ENCODE measurements around the gene MOB1B. TPM values are rescaled to one million over a fixed set of nuclear protein-coding genes. Genes with fewer than 3 reads are reported as not detected.

MOB1B gene
- total and polyA plus RNA-seq, 12 donors = 3.9 to 33.4 (median 19.4) TPM

DNA sequence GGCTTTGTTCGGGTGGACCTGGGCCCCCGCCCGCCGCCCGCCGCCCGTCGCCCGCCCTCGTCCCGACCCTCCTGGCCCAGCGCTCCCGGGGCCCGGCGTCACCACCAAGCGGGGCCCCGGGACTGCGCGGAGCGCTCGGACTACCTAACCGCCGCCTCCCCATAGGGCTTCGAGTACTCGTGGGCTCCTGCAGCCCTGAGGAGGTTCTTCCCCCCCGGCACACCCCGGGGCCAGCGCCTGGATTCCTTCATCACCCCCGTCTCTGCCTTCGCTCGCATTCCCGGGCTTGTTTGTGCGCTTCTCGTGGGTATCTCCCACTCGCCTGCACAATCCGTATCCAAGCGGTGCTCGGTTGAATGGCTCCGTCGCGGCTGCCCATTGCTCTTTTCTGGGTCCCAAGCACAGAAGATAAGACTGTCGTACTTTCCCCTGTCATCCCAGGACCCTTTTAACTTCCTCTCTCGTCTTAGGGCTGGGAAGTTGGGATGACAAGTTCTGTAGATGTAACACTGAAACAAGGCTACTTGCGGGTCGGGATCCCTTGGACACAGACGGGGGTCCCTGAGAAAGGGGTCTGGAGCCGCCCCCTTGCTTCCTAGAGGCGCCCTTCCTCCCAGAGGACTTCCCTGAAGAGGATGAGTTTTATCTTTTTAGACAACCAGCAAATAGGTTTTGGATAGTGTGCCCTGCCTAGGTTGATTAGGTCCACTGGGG lies 565 bp downstream of the MOB1B start:
- intact Hi-C loops (cut with DNase I) = loop anchor here in 6 of 10 donors (2.0 to 10.0 kb wide), 7 partner anchors 60 to 215 kb away; partner anchors contain the start of genes DCK (in 4 of the 6), GRSF1 (in 2 of the 6) and UTP3 (in 1 of the 6)
- Histone ChIP-seq H3K9me3 (no peaks in the 10 kb centered on the region), H3K36me3 (peaks cover 0 to 19% (median 0%) of the 10 kb centered on the region in 9 donors), H3K27ac (peak overlapping the region; percentile 77 to 93 (median 89)), H3K4me3 (peak overlapping the region; percentile 74 to 99 (median 91)), H3K27me3 (no peaks in the 10 kb centered on the region), H3K4me1 (peaks cover 0 to 21% (median 10%) of the 10 kb centered on the region in 9 donors)
- TF ChIP-seq CTCF (IDR thresholded peaks at IDR 0.05) = peak in 1 of 9 donors; percentile 13
- no peak for DNase-seq
- ATAC-seq = peak; percentile 66 to 88 (median 74)
- WGBS, 2 donors = 0 to 1% methylated on average over 43 to 48 of the region's 48 CpGs

- Histone ChIP-seq H3K36me3 (peaks cover 0 to 19% (median 0%) of the 10 kb centered on the region in 9 donors), H3K27me3 (no peaks in the 10 kb centered on the region), H3K9me3 (no peaks in the 10 kb centered on the region), H3K4me3 (peak overlapping the region; percentile 74 to 99 (median 91)), H3K27ac (peak overlapping the region in 7 of 10 donors; percentile 86 to 93 (median 92)), H3K4me1 (peaks cover 0 to 21% (median 10%) of the 10 kb centered on the region in 9 donors)
- DNase-seq (peak in 1 of 2 donors; percentile 16), ATAC-seq (peak in 5 of 8 donors; percentile 6 to 22 (median 14))
- no peak for TF ChIP-seq CTCF (IDR thresholded peaks at IDR 0.05)
- intact Hi-C loops (cut with DNase I) = loop anchor here in 6 of 10 donors (2.0 to 10.0 kb wide), 7 partner anchors 61 to 216 kb away; partner anchors contain the start of genes DCK (in 4 of the 6), GRSF1 (in 2 of the 6) and UTP3 (in 1 of the 6)
- 1 to 2% methylated on average over 5 of the region's 5 CpGs for WGBS, 2 donors
Observed at GRCh38 chr4:70903291-70903603, 1.1 kb downstream of the MOB1B start.

- Histone ChIP-seq H3K36me3 (peaks cover 0 to 19% (median 0%) of the 10 kb centered on the region in 9 donors), H3K27ac (no peak overlapping the region), H3K9me3 (no peaks in the 10 kb centered on the region), H3K4me3 (no peak overlapping the region), H3K4me1 (peaks cover 0 to 13% (median 2%) of the 10 kb centered on the region in 9 donors), H3K27me3 (no peaks in the 10 kb centered on the region)
- 96 to 99% methylated on average over 3 of the region's 3 CpGs for WGBS, 2 donors
- ATAC-seq (no peak), DNase-seq (no peak)
- intact Hi-C loops (cut with DNase I) = loop anchor here in 3 of 10 donors (10.0 kb wide), 1 partner anchor 86 kb away; the partner anchor contains the start of gene DCK (in 3 of the 3)
- no peak for TF ChIP-seq CTCF (IDR thresholded peaks at IDR 0.05)
Observed at GRCh38 chr4:70908993-70909556, 6.9 kb downstream of the MOB1B start.

- DNase-seq = no peak
- no peaks in the 10 kb centered on the region for H3K27me3 ChIP-seq
- H3K4me3 ChIP-seq = no peak overlapping the region
- WGBS, 2 donors = 98% methylated on average over 2 of the region's 2 CpGs
- H3K4me1 ChIP-seq = peaks cover 0 to 15% (median 9%) of the 10 kb centered on the region in 9 donors
- no peak overlapping the region for H3K27ac ChIP-seq
- no peaks in the 10 kb centered on the region for H3K9me3 ChIP-seq
- intact Hi-C loops (cut with DNase I) = no loop called here
- no peak for TF ChIP-seq CTCF (IDR thresholded peaks at IDR 0.05)
- ATAC-seq = no peak
- H3K36me3 ChIP-seq = no peaks in the 10 kb centered on the region
Observed at GRCh38 chr4:70914000-70914399, 11.8 kb downstream of the MOB1B start.

Measured in heart right ventricle (tissue), 16 donors.